Activated CD4-positive, alpha-beta memory T cell treated with anti-CD3 and anti-CD28 coated beads, Interleukin-2, amount 10 ng/mL, durations not matched to agents 7 days and 5 days (primary cell): ENCODE measurements around the gene GPRC5A. TPM values are rescaled to one million over a fixed set of nuclear protein-coding genes. Genes with fewer than 3 reads are reported as not detected.

Experiments
- CTCF ChIA-PET: fragments of 350-600 bp; sonication (Branson Sonifier 250); formaldehyde crosslinking; loops from one replicate; lab custom pipeline; 2021; ENCODE audit warnings: antibody characterized with exemption, inconsistent platforms; lab: Charles Lee
- POLR2A ChIA-PET: fragments of 350-600 bp; sonication (Branson Sonifier 250); formaldehyde crosslinking; loops from one replicate; lab custom pipeline; 2021; ENCODE audit warnings: antibody characterized with exemption; lab: Charles Lee
- DNase-seq: peaks from one replicate; pipeline ENCODE4 v3.0.0-alpha.2; 2020
- H3K27ac Mint-ChIP-seq: one replicate; pipeline ENCODE4 v1.8.0; 2021; ENCODE audit warnings: mild to moderate bottlenecking, mixed read lengths
- H3K27me3 Mint-ChIP-seq: one replicate; pipeline ENCODE4 v1.8.0; 2021; ENCODE audit warnings: mixed read lengths
- H3K36me3 Mint-ChIP-seq: one replicate; pipeline ENCODE4 v1.8.0; 2021; ENCODE audit warnings: low read depth, mixed read lengths
- H3K4me1 Mint-ChIP-seq: one replicate; pipeline ENCODE4 v1.8.0; 2021; ENCODE audit warnings: mixed read lengths
- H3K4me3 Mint-ChIP-seq: one replicate; pipeline ENCODE4 v1.8.0; 2021; ENCODE audit warnings: mild to moderate bottlenecking, mixed read lengths
- H3K9me3 Mint-ChIP-seq: one replicate; pipeline ENCODE4 v1.8.0; 2021; ENCODE audit warnings: mixed read lengths
- total RNA-seq, 2 experiments: library from RNA; stranded (reverse); gene quantifications; one replicate each; pipeline ENCODE4 v1.2.3, GENCODE V29; 2021

Gene GPRC5A
- total RNA-seq, 2 experiments from 2014 or later = 0.03 to 0.05 TPM

- CTCF ChIA-PET = interaction anchor here (0.8 kb wide), 1 partner anchor 317 kb away, joined by 3 read pairs; no protein-coding TSS in a partner anchor
- H3K9me3 Mint-ChIP-seq = no peaks in the 10 kb centered on the region
- H3K4me3 Mint-ChIP-seq = no peak overlapping the region
- peaks cover 12% of the 10 kb centered on the region for H3K4me1 Mint-ChIP-seq
- H3K27ac Mint-ChIP-seq = no peak overlapping the region
- peaks cover 3% of the 10 kb centered on the region for H3K27me3 Mint-ChIP-seq
- H3K36me3 Mint-ChIP-seq = no peaks in the 10 kb centered on the region
- POLR2A ChIA-PET = no interaction called here
- DNase-seq = no peak
Measured at GRCh38 chr12:12960639-12961209, 69.4 kb downstream of the GPRC5A start.

- Mint-ChIP-seq H3K4me3 (no peak overlapping the region), H3K27me3 (no peaks in the 10 kb centered on the region), H3K27ac (peak overlapping the region; percentile 38), H3K36me3 (no peaks in the 10 kb centered on the region), H3K4me1 (peaks cover 12% of the 10 kb centered on the region), H3K9me3 (no peaks in the 10 kb centered on the region)
- DNase-seq = no peak
- POLR2A ChIA-PET = no interaction called here
- CTCF ChIA-PET = interaction anchor here (1.8 kb wide), 1 partner anchor 48 kb away, joined by 4 read pairs; no protein-coding TSS in a partner anchor
Measured at GRCh38 chr12:12964255-12964654, 72.9 kb downstream of the GPRC5A start.

GRCh38 chr12:12965836-12966235, 74.5 kb downstream of the GPRC5A start:
- H3K4me3 Mint-ChIP-seq = no peak overlapping the region
- no peaks in the 10 kb centered on the region for H3K27me3 Mint-ChIP-seq
- ChIA-PET CTCF (no interaction called here), POLR2A (no interaction called here)
- H3K4me1 Mint-ChIP-seq = peaks cover 12% of the 10 kb centered on the region
- no peaks in the 10 kb centered on the region for H3K9me3 Mint-ChIP-seq
- H3K27ac Mint-ChIP-seq = no peak overlapping the region
- H3K36me3 Mint-ChIP-seq = no peaks in the 10 kb centered on the region
- DNase-seq = no peak

Other genes starting within 250 kb of the GPRC5A start
- 10 to 100 TPM; 18.6 to 20.1 TPM for gene GPR19, start 195.4 kb upstream of the GPRC5A start, total RNA-seq
- 100 to 1,000 TPM; 164 to 166 TPM for gene CDKN1B, start 174.2 kb upstream of the GPRC5A start, total RNA-seq
- 1 to 10 TPM; 9.2 to 9.9 TPM for gene APOLD1, start 105.9 kb upstream of the GPRC5A start, total RNA-seq
- gene DDX47, start 78.2 kb upstream of the GPRC5A start, total RNA-seq = 10 to 100 TPM; 49.1 to 53.2 TPM
- gene GPRC5D, start 60.6 kb downstream of the GPRC5A start, total RNA-seq = 1 to 10 TPM in 1 of 2 experiments, under 1 TPM in 1; 0.73 to 1.6 TPM
- gene HEBP1, start 108.7 kb downstream of the GPRC5A start, total RNA-seq = 10 to 100 TPM; 11.1 to 12.5 TPM
- gene FAM234B, start 152.8 kb downstream of the GPRC5A start, total RNA-seq = 1 to 10 TPM; 4.5 to 5.2 TPM
- not detected for gene GSG1, start 212.1 kb downstream of the GPRC5A start, total RNA-seq